H1 (cell line): ENCODE data around the gene PLEK. TPM values are rescaled to one million over a fixed set of nuclear protein-coding genes. Genes with fewer than 3 reads are reported as not detected.

Source experiments
- GTF2F1 ChIP-seq: IDR thresholded peaks from 2 replicates; pipeline ENCODE4 v1.6.1; 2012; ENCODE audit warnings: low read depth, low read length, improper control_type of control experiment, borderline replicate concordance
- TCF12 ChIP-seq: IDR thresholded peaks from 2 replicates; pipeline ENCODE4 v1.6.1; 2011; ENCODE audit warnings: low read depth, mild to moderate bottlenecking, low read length
- polyA plus RNA-seq, 7 experiments: library from polyadenylated mRNA; depleted of rRNA in 3 of 7; stranded (reverse) in 5 of 7; unstranded in 2 of 7; fragments of >200 nt in 5 of 7; fragments of 200-250 nt in 2 of 7; gene quantifications; 1 replicate in 5 of 7; 2 replicates in 1 of 7; 4 replicates in 1 of 7; pipeline versions ENCODE4 v1.2.1 to v1.2.3, GENCODE V29; 2011 to 2013; ENCODE audit warnings: missing spikeins in 2 of 7, mixed read lengths in 2 of 7
- total RNA-seq: library from RNA; stranded (reverse); fragmentation: NEBNext Ultra II Directional; extraction: Animal tissue kit (Norgen Biotek cat#: 25700); gene quantifications from 2 replicates; pipeline ENCODE4 v1.2.1, GENCODE V29; 2021
- TF ChIP-seq, protein P1 (sequence below), 3 experiments: IDR thresholded peaks; 1 replicate in 2 of 3; 2 replicates in 1 of 3; pipeline versions ENCODE4 v1.5.1 to v1.6.1; 2011; ENCODE audit warnings: low read length in 3 of 3, mild to moderate bottlenecking in 3 of 3, inconsistent platforms in 2 of 3, low read depth in 1 of 3, moderate library complexity in 1 of 3; ENCODE audit not compliant: insufficient read depth in 1 of 3; ENCODE audit errors: control extremely low read depth in 1 of 3

PLEK gene
- total and polyA plus RNA-seq, 2 of the 8 experiments (the other 6 are each of a cell fraction or from before 2014, with no cell fraction given): not detected

DNA sequence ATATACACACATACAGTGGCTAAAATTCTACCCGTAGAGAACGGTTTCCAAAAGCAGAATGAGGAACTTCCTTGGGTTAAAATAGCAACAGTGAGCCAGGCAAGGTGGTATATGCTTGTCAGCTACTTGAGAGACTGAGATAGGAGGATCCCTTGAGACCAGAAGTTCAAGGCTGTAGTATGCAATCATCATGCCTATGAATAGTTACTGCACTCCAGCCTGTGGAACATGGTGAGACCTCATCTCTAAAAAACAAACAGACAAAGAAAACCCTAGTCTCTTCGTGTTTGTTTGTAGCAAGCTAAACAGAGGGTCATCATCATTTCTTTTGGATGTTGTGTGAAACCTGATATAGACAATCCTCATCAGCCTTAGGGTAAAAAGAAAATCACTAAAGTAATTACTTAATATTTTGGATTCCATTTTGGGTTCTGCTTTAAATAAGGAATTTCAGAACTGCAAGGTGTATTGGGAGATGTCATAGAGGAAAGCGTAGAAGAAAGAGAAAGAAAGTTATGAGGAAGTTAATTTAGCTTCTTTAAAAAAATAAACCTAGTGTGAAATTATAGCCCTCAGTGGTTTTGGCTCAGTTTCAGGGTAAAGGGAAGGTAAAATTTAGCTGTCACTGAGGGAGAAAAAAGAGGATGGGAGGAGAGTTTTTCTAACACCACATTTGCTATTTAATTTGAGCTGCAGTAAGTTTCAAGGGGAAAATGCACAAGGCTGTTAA lies 46.5 kb downstream of the PLEK start (continued):
- TF ChIP-seq, protein P1, sequence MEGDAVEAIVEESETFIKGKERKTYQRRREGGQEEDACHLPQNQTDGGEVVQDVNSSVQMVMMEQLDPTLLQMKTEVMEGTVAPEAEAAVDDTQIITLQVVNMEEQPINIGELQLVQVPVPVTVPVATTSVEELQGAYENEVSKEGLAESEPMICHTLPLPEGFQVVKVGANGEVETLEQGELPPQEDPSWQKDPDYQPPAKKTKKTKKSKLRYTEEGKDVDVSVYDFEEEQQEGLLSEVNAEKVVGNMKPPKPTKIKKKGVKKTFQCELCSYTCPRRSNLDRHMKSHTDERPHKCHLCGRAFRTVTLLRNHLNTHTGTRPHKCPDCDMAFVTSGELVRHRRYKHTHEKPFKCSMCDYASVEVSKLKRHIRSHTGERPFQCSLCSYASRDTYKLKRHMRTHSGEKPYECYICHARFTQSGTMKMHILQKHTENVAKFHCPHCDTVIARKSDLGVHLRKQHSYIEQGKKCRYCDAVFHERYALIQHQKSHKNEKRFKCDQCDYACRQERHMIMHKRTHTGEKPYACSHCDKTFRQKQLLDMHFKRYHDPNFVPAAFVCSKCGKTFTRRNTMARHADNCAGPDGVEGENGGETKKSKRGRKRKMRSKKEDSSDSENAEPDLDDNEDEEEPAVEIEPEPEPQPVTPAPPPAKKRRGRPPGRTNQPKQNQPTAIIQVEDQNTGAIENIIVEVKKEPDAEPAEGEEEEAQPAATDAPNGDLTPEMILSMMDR (IDR thresholded peaks at IDR 0.05; ENCODE audit: control extremely low read depth in 1 of 3, insufficient read depth in 1 of 3, low read depth in 1 of 3, low read length in 3 of 3): no peak
- TF ChIP-seq TCF12 (no peak), GTF2F1 (no peak)
- TF ChIP-seq, all 59 proteins: peak for 0
